Naive thymus-derived CD4-positive, alpha-beta T cell (primary cell): ENCODE measurements around the gene DHRS3. TPM values are rescaled to one million over a fixed set of nuclear protein-coding genes. Genes with fewer than 3 reads are reported as not detected.

Experiments used
- ATAC-seq: fragments of 150-1000 bp; cut with Tn5 transposase; 2 replicates; pipeline ENCODE4 v1.10.0; 2021; ENCODE audit warnings: mild to moderate bottlenecking, moderate library complexity
- CTCF ChIA-PET: fragments of 350-600 bp; sonication (Branson Sonifier 250); formaldehyde crosslinking; loops from one replicate; lab custom pipeline; 2021; ENCODE audit warnings: antibody characterized with exemption; lab: Charles Lee
- POLR2A ChIA-PET: fragments of 350-600 bp; sonication (Branson Sonifier 250); formaldehyde crosslinking; loops from one replicate; lab custom pipeline; 2021; ENCODE audit warnings: antibody characterized with exemption, inconsistent platforms; lab: Charles Lee
- DNase-seq, 9 donors: peaks; one replicate each; pipeline versions ENCODE4 v3.0.0 to v3.0.0-alpha.2; 2020 to 2022; ENCODE audit warnings: mixed read lengths in 1 of 9
- H3K27ac ChIP-seq: one replicate; pipeline ENCODE4 v1.7.0; 2013; ENCODE audit warnings: mild to moderate bottlenecking, low read depth, low read length, moderate library complexity
- H3K27me3 ChIP-seq, 2 donors: one replicate each; pipeline ENCODE4 v1.7.0; 2013; ENCODE audit warnings: low read length in 2 of 2, mild to moderate bottlenecking in 2 of 2, moderate library complexity in 2 of 2; ENCODE audit not compliant: control insufficient read depth in 2 of 2, insufficient read depth in 2 of 2
- H3K36me3 ChIP-seq, 3 experiments: 1 replicate in 2 of 3; 2 replicates in 1 of 3; pipeline ENCODE4 v1.7.0; 2013; ENCODE audit warnings: low read length in 3 of 3, mild to moderate bottlenecking in 3 of 3, moderate library complexity in 1 of 3; ENCODE audit not compliant: insufficient read depth in 3 of 3, control insufficient read depth in 2 of 3
- H3K4me1 ChIP-seq, 2 donors: one replicate each; pipeline ENCODE4 v1.7.0; 2013; ENCODE audit warnings: low read length in 2 of 2, mild to moderate bottlenecking in 2 of 2, moderate library complexity in 1 of 2; ENCODE audit not compliant: control insufficient read depth in 2 of 2, insufficient read depth in 2 of 2
- H3K4me3 ChIP-seq: 2 replicates; pipeline ENCODE4 v1.7.0; 2013; ENCODE audit warnings: mild to moderate bottlenecking, low read length
- H3K9me3 ChIP-seq, 3 experiments: 1 replicate in 2 of 3; 2 replicates in 1 of 3; pipeline ENCODE4 v1.7.0; 2013; ENCODE audit warnings: low read length in 3 of 3; ENCODE audit not compliant: control insufficient read depth in 2 of 3
- H3K27ac Mint-ChIP-seq, 9 donors: one replicate each; pipeline ENCODE4 v1.8.0; 2020 to 2022; ENCODE audit warnings: mixed read lengths in 9 of 9, mild to moderate bottlenecking in 8 of 9, moderate library complexity in 5 of 9, inconsistent platforms in 2 of 9
- H3K27me3 Mint-ChIP-seq, 5 donors: one replicate each; pipeline ENCODE4 v1.8.0; 2021 to 2022; ENCODE audit warnings: mixed read lengths in 5 of 5, mild to moderate bottlenecking in 1 of 5
- H3K36me3 Mint-ChIP-seq, 5 donors: one replicate each; pipeline ENCODE4 v1.8.0; 2020 to 2022; ENCODE audit warnings: mixed read lengths in 5 of 5, mild to moderate bottlenecking in 3 of 5, inconsistent platforms in 1 of 5
- H3K4me1 Mint-ChIP-seq, 7 donors: one replicate each; pipeline ENCODE4 v1.8.0; 2020 to 2022; ENCODE audit warnings: mixed read lengths in 7 of 7, mild to moderate bottlenecking in 3 of 7, inconsistent platforms in 1 of 7
- H3K4me3 Mint-ChIP-seq, 10 donors: one replicate each; pipeline ENCODE4 v1.8.0; 2020 to 2022; ENCODE audit warnings: mild to moderate bottlenecking in 10 of 10, mixed read lengths in 10 of 10, moderate library complexity in 6 of 10, inconsistent platforms in 2 of 10
- H3K9me3 Mint-ChIP-seq, 11 donors: one replicate each; pipeline ENCODE4 v1.8.0; 2020 to 2022; ENCODE audit warnings: mixed read lengths in 11 of 11, mild to moderate bottlenecking in 4 of 11, inconsistent platforms in 1 of 11, moderate library complexity in 1 of 11
- intact Hi-C, 2 donors: fragments of 100-400 bp; cut with micrococcal nuclease; formaldehyde crosslinking; loops; one replicate each; pipeline ENCODE4 v1.15.1; 2023
- microRNA-seq: library from miRNA; unstranded; fragments of <30 nt; microRNA quantifications from one replicate; pipeline ENCODE4 v1.2.0, GENCODE V29; 2022; ENCODE audit warnings: borderline microRNAs expressed
- polyA plus RNA-seq, 2 donors: library from polyadenylated mRNA; unstranded; fragments of 300-500 nt; fragmentation: Illumina TruSeq; gene quantifications; one replicate each; pipeline ENCODE4 v1.2.3, GENCODE V29; 2021
- total RNA-seq, 6 experiments: library from RNA in 5 of 6; stranded (reverse) in 5 of 6; gene quantifications; 1 replicate in 5 of 6; 2 replicates in 1 of 6; pipeline ENCODE4 v1.2.3 and lab custom pipeline; 2021 to 2026

The DHRS3 gene
- total and polyA plus RNA-seq, 7 experiments from 2014 or later: 39.9 to 115 (median 68.9) TPM

- ChIA-PET POLR2A (interaction anchor here (0.7 to 2.7 kb wide), 3 partner anchors 9 to 47 kb away, joined by 3 to 14 read pairs (median 3); no protein-coding TSS in a partner anchor), CTCF (no interaction called here)
- no peak overlapping the region for H3K4me3 Mint-ChIP-seq
- no peak overlapping the region for H3K4me3 ChIP-seq
- H3K4me1 ChIP-seq: no peaks in the 10 kb centered on the region
- peaks cover 0 to 3% (median 0%) of the 10 kb centered on the region in 11 donors for H3K9me3 Mint-ChIP-seq
- intact Hi-C loops: no loop called here
- H3K27me3 Mint-ChIP-seq: no peaks in the 10 kb centered on the region
- H3K27ac Mint-ChIP-seq: peak overlapping the region in 7 of 9 donors; percentile 34 to 85 (median 65)
- DNase-seq (no peak), ATAC-seq (no peak)
- peaks cover 4 to 21% (median 16%) of the 10 kb centered on the region in 5 donors for H3K36me3 Mint-ChIP-seq
- peaks cover 0 to 5% (median 0%) of the 10 kb centered on the region in 3 experiments for H3K36me3 ChIP-seq
- peaks cover 8 to 27% (median 26%) of the 10 kb centered on the region in 7 donors for H3K4me1 Mint-ChIP-seq
- no peak overlapping the region for H3K27ac ChIP-seq
- H3K27me3 ChIP-seq: no peaks in the 10 kb centered on the region
- no peaks in the 10 kb centered on the region for H3K9me3 ChIP-seq
Measured at GRCh38 chr1:12519693-12520364, 98.2 kb downstream of the DHRS3 start.

DNA sequence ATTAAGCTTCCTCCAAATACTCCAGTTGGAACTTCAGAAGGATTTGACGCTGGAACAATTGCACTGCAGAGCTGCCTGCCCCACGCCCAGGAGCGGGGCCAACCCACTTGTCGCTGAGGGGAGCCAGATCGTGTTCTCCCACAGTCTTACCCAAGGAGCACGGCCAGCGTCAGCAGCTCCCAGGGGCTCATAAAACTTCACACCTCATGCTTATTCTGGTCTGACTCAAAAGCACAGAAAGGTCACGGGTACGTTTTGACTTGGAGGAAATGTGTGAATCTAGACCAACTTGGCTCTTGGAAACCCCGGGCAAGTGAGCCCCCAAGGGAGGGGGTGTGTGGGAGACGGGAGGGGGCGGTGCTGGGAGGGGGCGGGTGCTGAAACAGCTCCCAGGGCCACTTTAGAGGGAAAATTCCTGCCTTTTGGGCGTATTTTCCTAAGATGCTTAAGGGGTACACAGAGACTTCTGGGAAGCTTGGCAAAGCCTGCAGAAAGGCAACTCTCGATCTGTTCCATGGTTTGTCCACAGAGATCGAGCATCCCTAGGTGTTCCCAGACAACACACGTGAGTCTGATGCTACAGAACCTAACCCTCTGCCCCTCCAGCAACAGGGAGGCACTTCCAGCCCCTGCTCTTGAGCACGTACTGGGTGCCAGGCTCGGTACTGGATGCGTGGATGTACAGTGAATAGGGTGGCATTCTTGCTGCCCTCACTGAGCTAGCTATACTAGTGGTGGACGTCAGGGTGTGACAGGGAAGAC, 98.9 kb downstream of the DHRS3 start:
- peak overlapping the region in 6 of 9 donors; percentile 3 to 75 (median 44) for H3K27ac Mint-ChIP-seq
- peaks cover 11 to 34% (median 33%) of the 10 kb centered on the region in 7 donors for H3K4me1 Mint-ChIP-seq
- H3K4me1 ChIP-seq: no peaks in the 10 kb centered on the region
- intact Hi-C loops: no loop called here
- ChIA-PET POLR2A (interaction anchor here (0.8 to 2.7 kb wide), 3 partner anchors 9 to 48 kb away, joined by 3 to 14 read pairs (median 3); no protein-coding TSS in a partner anchor), CTCF (no interaction called here)
- H3K27ac ChIP-seq: no peak overlapping the region
- peaks cover 4 to 26% (median 14%) of the 10 kb centered on the region in 5 donors for H3K36me3 Mint-ChIP-seq
- no peak overlapping the region for H3K4me3 ChIP-seq
- no peaks in the 10 kb centered on the region for H3K27me3 ChIP-seq
- peak overlapping the region in 1 of 10 donors; percentile 10 for H3K4me3 Mint-ChIP-seq
- H3K9me3 ChIP-seq: no peaks in the 10 kb centered on the region
- peaks cover 0 to 3% (median 0%) of the 10 kb centered on the region in 11 donors for H3K9me3 Mint-ChIP-seq
- peak in 1 of 9 donors; percentile 54 for DNase-seq
- no peak for ATAC-seq
- H3K36me3 ChIP-seq: peaks cover 0 to 5% (median 0%) of the 10 kb centered on the region in 3 experiments
- no peaks in the 10 kb centered on the region for H3K27me3 Mint-ChIP-seq

Small RNA genes lying within 50 kb of the gene (microRNA-seq; reads per million reads assigned to microRNA genes)
- gene MIR6730: not detected

Other genes with a start within 250 kb of the DHRS3 start
- gene AADACL4, start 25.9 kb upstream of the DHRS3 start, total RNA-seq: not detected
- gene AADACL4, start 25.9 kb upstream of the DHRS3 start, polyA plus RNA-seq: not detected
- gene AADACL3, start 97.9 kb upstream of the DHRS3 start, total RNA-seq: not detected
- not detected for gene AADACL3, start 97.9 kb upstream of the DHRS3 start, polyA plus RNA-seq
- not detected for gene CFAP107, start 128.0 kb upstream of the DHRS3 start, total RNA-seq
- not detected for gene CFAP107, start 128.0 kb upstream of the DHRS3 start, polyA plus RNA-seq
- gene PRAMEF12, start 155.5 kb upstream of the DHRS3 start, total RNA-seq: not detected
- not detected for gene PRAMEF12, start 155.5 kb upstream of the DHRS3 start, polyA plus RNA-seq
- not detected for gene PRAMEF1, start 173.2 kb upstream of the DHRS3 start, total RNA-seq
- not detected for gene PRAMEF1, start 173.2 kb upstream of the DHRS3 start, polyA plus RNA-seq
- gene PRAMEF11, start 213.2 kb upstream of the DHRS3 start, total RNA-seq: not detected
- not detected for gene PRAMEF11, start 213.2 kb upstream of the DHRS3 start, polyA plus RNA-seq
- not detected for gene HNRNPCL1, start 230.5 kb upstream of the DHRS3 start, total RNA-seq
- not detected for gene HNRNPCL1, start 230.5 kb upstream of the DHRS3 start, polyA plus RNA-seq
- gene PRAMEF2, start 238.9 kb upstream of the DHRS3 start, total RNA-seq: not detected
- gene PRAMEF2, start 238.9 kb upstream of the DHRS3 start, polyA plus RNA-seq: not detected